Transverse colon (tissue), 4 donors: Measurements from ENCODE around the gene CLTC. TPM values are rescaled to one million over a fixed set of nuclear protein-coding genes. Genes with fewer than 3 reads are reported as not detected.
A peak's percentile ranks its signal among the peaks of the same experiment; 100 is the strongest.

Source experiments
- DNase-seq: peaks from one replicate; pipeline ENCODE4 v3.0.0-alpha.2; 2019
- H3K27ac ChIP-seq, 4 donors: fragments of 200-600 bp; sonication (generic); 2 replicates each; pipeline ENCODE4 v1.5.1; 2016 to 2018; ENCODE audit warnings: inconsistent platforms in 4 of 4
- H3K27me3 ChIP-seq: fragments of 200-600 bp; sonication (generic); 2 replicates; pipeline ENCODE4 v1.5.1; 2017; ENCODE audit warnings: inconsistent platforms
- H3K36me3 ChIP-seq, 4 donors: fragments of 200-600 bp; sonication (generic); 2 replicates each; pipeline ENCODE4 v1.5.1; 2017 to 2019; ENCODE audit warnings: inconsistent platforms in 4 of 4
- H3K4me1 ChIP-seq, 4 donors: fragments of 200-600 bp; sonication (generic); 2 replicates each; pipeline ENCODE4 v1.5.1; 2017 to 2020; ENCODE audit warnings: inconsistent platforms in 4 of 4
- H3K4me3 ChIP-seq, 4 donors: fragments of 200-600 bp; sonication (generic); 1 replicate in 1 of 4; 2 replicates in 3 of 4; pipeline versions ENCODE4 v1.5.1 to v1.6.1; 2017 to 2019; ENCODE audit warnings: inconsistent platforms in 4 of 4
- H3K9me3 ChIP-seq, 2 donors: fragments of 200-600 bp; sonication (generic); 2 replicates each; pipeline ENCODE4 v1.5.1; 2017 to 2019; ENCODE audit warnings: inconsistent platforms in 2 of 2
- CTCF ChIP-seq, 5 experiments: fragments of 200-600 bp in 3 of 5; fragments of 450-650 bp in 2 of 5; sonication (generic) in 3 of 5; IDR thresholded peaks; 1 replicate in 2 of 5; 2 replicates in 3 of 5; pipeline ENCODE4 v1.5.1; 2016 to 2017; ENCODE audit warnings: antibody characterized with exemption in 5 of 5, inconsistent platforms in 3 of 5, mild to moderate bottlenecking in 2 of 5, moderate library complexity in 1 of 5
- EP300 ChIP-seq: sonication (generic); formaldehyde crosslinking; IDR thresholded peaks from one replicate; pipeline ENCODE4 v1.6.1; 2017; ENCODE audit warnings: antibody characterized with exemption, low read depth
- POLR2A ChIP-seq: fragments of 450-650 bp; IDR thresholded peaks from one replicate; pipeline ENCODE4 v1.6.1; 2016; ENCODE audit warnings: antibody characterized with exemption, mild to moderate bottlenecking, moderate library complexity
- POLR2AphosphoS5 ChIP-seq, 3 donors: sonication (generic); formaldehyde crosslinking; IDR thresholded peaks; one replicate each; pipeline ENCODE4 v1.6.1; 2016; ENCODE audit warnings: antibody characterized with exemption in 3 of 3
- WGBS, 2 donors: methylation state at CpG; one replicate each; pipeline ENCODE4 v1.1.5; 2018; ENCODE audit warnings: low coverage in 1 of 2; 5-methylcytosine and 5-hydroxymethylcytosine counted together
- in situ Hi-C, 4 donors: fragments of 200-750 bp; cut with MboI; loops; one replicate each; pipeline versions ENCODE4 v1.15.0 to v1.15.1; 2017; ENCODE audit warnings: low sequenced_read_pairs in 3 of 4, low pct_ligation_motif_present in 1 of 4, low pct_unique_long_range_greater_than_20kb in 1 of 4
- intact Hi-C: fragments of 100-400 bp; cut with DNase I; formaldehyde crosslinking; loops from one replicate; pipeline ENCODE4 v1.15.1; 2023; ENCODE audit warnings: low total_unique reads
- total RNA-seq, 4 donors: library from RNA; depleted of rRNA; stranded (reverse); fragments of >200 nt; gene quantifications; one replicate each; pipeline ENCODE4 v1.1.0, GENCODE V29; 2016

Gene CLTC
- total RNA-seq, 4 donors from 2014 or later = 165 to 283 (median 242) TPM

DNA sequence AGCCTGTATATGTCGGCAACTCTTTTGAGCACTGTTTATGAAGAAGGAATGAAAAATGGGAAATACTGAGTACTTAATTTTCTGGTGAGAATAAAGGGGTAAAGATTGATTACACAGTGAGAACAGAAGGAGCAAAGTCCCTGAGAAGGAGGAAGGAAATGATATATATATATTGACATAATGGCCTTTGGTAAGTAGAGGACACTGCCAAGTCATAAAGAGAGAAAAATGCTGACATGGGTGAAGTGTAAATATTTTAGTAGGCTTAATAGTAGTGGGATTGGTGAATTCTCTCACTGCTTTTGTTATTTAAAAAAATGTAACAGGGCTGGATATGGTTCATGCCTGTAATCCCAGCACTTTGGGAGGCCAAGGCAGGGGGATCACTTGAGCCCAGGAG lies 103.9 kb downstream of the CLTC start:
- no peak for DNase-seq
- Histone ChIP-seq H3K27ac (peak overlapping the region; percentile 65 to 76 (median 70)), H3K36me3 (no peaks in the 10 kb centered on the region), H3K4me1 (peaks cover 0 to 69% (median 29%) of the 10 kb centered on the region in 4 donors), H3K9me3 (no peaks in the 10 kb centered on the region), H3K27me3 (no peaks in the 10 kb centered on the region), H3K4me3 (peak overlapping the region in 1 of 4 donors; percentile 16)
- in situ Hi-C loops (no loop called here), intact Hi-C loops (no loop called here)
- no peak for TF ChIP-seq POLR2A
- peak in 1 of 3 donors; percentile 23 for TF ChIP-seq POLR2AphosphoS5 (IDR thresholded peaks at IDR 0.05)
- no peak for TF ChIP-seq CTCF (IDR thresholded peaks at IDR 0.05)
- 49 to 58% methylated on average over 1 of the region's 1 CpG for WGBS, 2 donors

DNA sequence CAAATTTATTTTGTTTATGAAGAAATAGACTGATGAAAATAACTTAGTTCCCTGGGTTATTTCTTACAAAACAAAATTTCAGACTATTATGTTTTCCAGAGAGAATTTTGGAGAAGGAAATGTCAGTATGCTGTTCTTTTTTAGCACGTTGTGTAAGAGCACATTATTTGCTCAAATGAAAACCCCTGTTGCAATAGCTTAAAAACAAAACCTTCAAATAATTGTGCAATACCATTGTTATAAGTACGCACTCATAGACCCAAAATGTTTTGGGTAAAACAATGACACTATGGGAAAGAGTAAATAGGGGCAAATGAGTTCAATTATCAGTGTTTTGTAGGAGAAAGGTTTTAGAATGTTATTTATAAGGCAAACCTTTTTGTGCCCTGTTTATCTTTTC lies 106.0 kb downstream of the CLTC start:
- intact Hi-C loops (no loop called here), in situ Hi-C loops (loop anchor here in 2 of 4 donors (25.0 kb wide), 1 partner anchor 312 kb away; no protein-coding TSS in a partner anchor)
- Histone ChIP-seq H3K27ac (peak overlapping the region; percentile 38 to 76 (median 70)), H3K4me1 (peaks cover 0 to 80% (median 33%) of the 10 kb centered on the region in 4 donors), H3K27me3 (no peaks in the 10 kb centered on the region), H3K36me3 (no peaks in the 10 kb centered on the region), H3K4me3 (no peak overlapping the region), H3K9me3 (no peaks in the 10 kb centered on the region)
- TF ChIP-seq POLR2A = no peak
- TF ChIP-seq POLR2AphosphoS5 (IDR thresholded peaks at IDR 0.05) = peak; percentile 24 to 57 (median 27)
- TF ChIP-seq CTCF (IDR thresholded peaks at IDR 0.05) = no peak
- TF ChIP-seq EP300 = no peak
- WGBS, 2 donors = 54 to 56% methylated on average over 2 of the region's 2 CpGs
- DNase-seq = no peak

GRCh38 chr17:59727817-59728533 lies 108.3 kb downstream of the CLTC start:
- H3K4me1 ChIP-seq = peaks cover 0 to 84% (median 35%) of the 10 kb centered on the region in 4 donors
- in situ Hi-C loops = loop anchor here in 2 of 4 donors (25.0 kb wide), 1 partner anchor 309 kb away; no protein-coding TSS in a partner anchor

More at GRCh38 chr17:59727817-59728533, 108.3 kb downstream of the CLTC start:
- TF ChIP-seq EP300 (no peak), POLR2A (no peak), CTCF (IDR thresholded peaks at IDR 0.05) (no peak), POLR2AphosphoS5 (IDR thresholded peaks at IDR 0.05) (no peak)
- WGBS, 2 donors = 83 to 95% methylated on average over 1 of the region's 1 CpG
- DNase-seq = no peak
- Histone ChIP-seq H3K27me3 (no peaks in the 10 kb centered on the region), H3K36me3 (no peaks in the 10 kb centered on the region), H3K4me3 (no peak overlapping the region), H3K9me3 (no peaks in the 10 kb centered on the region), H3K27ac (peak overlapping the region in 1 of 4 donors; percentile 76)
- intact Hi-C loops = no loop called here
